ENCODE results near the gene AAK1.
"Not testable (repeated sequence)": the region's sequence is repeated elsewhere in the genome, so short reads cannot be mapped to it uniquely, and the experiment has no call there.

AAK1 gene

DNA sequence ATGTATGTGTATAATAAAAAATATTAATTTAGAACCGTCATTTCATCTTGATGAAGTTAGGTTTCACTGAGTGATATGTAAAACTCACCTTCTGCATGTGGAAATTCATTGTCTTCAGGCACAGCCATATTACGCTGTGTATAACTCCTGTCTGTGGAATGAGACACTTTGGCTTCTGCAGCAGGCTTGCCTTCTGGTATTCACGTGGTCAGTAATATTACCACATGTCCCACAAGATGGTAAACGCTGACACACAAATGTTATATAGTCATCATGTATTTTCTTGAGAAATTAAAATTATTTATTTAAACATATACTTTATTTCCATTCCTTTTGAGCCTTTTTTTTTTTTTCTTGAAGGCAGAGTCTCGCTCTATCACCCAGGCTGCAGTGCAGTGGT lies 25.1 kb upstream of the AAK1 start:
- TF ChIP-seq, protein P1, sequence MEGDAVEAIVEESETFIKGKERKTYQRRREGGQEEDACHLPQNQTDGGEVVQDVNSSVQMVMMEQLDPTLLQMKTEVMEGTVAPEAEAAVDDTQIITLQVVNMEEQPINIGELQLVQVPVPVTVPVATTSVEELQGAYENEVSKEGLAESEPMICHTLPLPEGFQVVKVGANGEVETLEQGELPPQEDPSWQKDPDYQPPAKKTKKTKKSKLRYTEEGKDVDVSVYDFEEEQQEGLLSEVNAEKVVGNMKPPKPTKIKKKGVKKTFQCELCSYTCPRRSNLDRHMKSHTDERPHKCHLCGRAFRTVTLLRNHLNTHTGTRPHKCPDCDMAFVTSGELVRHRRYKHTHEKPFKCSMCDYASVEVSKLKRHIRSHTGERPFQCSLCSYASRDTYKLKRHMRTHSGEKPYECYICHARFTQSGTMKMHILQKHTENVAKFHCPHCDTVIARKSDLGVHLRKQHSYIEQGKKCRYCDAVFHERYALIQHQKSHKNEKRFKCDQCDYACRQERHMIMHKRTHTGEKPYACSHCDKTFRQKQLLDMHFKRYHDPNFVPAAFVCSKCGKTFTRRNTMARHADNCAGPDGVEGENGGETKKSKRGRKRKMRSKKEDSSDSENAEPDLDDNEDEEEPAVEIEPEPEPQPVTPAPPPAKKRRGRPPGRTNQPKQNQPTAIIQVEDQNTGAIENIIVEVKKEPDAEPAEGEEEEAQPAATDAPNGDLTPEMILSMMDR (conservative IDR thresholded peaks at IDR 0.05): no peak
- peak overlapping the region; percentile 71 for H3K27ac ChIP-seq

DNA sequence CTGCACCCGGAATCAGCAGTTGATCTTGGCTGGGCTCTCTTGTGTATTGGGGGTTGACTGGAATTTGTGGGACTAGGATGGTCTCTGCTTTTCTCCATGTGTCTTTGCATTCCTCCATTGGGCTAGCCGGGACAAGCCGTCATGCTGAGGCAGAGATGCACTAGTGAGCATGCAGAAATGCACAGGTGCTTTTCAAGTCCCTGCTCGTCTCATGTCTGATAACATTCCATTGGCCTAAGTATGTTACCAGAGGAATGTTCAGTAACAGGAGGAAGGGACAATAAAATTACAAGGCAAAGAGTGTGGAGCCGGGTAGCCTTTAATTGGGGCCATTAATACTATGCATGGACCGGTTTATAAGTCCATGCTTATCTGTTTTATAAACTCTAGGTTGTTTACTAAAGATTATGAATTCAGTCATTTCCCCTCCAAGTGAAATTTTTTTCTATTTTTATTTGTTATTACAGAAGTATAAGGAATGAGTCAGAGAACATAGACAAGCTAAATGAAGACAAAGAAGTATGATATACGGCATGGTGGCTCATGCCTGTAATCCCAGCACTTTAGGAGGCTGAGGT lies 24.4 kb upstream of the AAK1 start:
- TF ChIP-seq, protein P1 (conservative IDR thresholded peaks at IDR 0.05): no peak
- peak overlapping the region; percentile 71 for H3K27ac ChIP-seq

DNA sequence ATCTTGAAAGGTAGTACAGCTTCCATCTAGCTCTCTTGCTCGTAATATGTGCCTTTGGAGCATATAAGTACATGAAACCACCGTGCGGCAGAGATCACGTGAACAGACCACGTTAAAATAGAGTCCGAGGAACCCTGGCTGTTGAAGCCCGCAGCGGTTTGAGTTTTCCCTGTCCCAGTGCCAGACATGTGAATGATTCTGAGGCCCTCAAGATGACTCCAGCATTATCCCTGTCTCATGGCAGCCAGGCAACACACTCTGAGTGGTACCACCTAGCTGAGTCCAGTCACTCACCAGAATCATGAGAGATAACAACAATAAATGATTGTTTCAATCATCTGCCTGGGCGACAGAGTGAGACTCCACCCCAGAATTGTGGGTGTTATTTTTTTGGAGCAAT lies 21.6 kb upstream of the AAK1 start:
- no peak overlapping the region for H3K27ac ChIP-seq
- TF ChIP-seq, protein P1 (conservative IDR thresholded peaks at IDR 0.05): no peak

DNA sequence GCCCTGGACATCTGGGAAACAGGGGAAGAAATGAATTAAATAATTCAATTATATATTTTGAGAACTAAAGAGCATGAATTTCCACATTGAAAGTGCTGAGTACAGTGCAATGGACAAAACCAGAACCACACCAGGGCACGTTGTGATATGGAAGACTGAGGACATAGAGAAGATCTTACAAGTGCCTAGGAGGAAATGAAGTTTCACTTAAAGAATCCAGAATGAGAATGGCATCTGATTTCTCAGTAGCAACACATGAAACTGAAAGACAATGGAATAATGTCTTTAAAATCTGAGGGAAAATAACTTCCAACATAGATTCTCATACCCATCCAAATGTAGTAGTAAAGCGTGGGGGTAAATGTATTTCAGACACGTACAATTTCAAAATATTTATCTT lies 20.3 kb upstream of the AAK1 start:
- TF ChIP-seq, protein P1 (conservative IDR thresholded peaks at IDR 0.05): no peak
- H3K27ac ChIP-seq: no peak overlapping the region

DNA sequence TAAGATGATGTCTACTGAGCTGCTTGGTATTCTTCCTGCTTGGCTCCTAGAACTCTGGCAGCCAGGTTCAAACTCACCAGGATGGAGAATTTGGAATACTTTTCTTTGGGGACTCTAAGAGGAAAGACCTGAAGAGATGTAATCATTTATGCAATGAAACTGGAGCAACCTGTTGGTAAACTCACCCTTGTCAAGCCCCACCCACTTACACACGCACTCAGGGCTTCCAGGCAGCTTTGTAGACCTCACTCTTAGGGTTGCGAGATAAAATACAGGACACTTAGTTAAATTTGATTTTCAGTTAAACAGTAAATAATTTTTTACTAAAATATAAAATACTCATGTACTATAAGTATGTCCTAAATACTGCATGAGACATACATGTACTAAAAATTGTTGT lies 19.0 kb upstream of the AAK1 start:
- H3K27ac ChIP-seq: not testable (repeated sequence)

DNA sequence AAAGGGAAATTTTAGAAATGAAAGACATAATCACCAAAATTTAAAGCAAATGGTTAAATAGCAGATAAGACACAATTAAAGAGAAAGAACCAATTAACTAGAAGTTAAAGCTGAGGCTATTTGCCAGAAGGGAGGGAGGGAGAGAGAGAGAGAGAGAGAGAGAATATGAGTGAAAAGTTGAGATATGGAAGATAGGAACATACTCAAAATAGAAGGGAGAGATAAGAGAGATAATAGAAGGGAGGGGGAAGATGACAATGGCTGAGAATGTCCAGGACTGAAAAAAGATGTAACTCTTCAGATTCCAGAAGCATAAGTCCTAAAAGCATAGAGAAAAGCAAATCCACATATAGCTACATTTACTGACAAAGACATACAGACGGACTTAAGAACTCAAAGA lies 17.1 kb upstream of the AAK1 start:
- TF ChIP-seq, protein P1 (conservative IDR thresholded peaks at IDR 0.05): no peak
- peak overlapping the region; percentile 23; the same call in 1 of the 2 replicates for H3K27ac ChIP-seq

DNA sequence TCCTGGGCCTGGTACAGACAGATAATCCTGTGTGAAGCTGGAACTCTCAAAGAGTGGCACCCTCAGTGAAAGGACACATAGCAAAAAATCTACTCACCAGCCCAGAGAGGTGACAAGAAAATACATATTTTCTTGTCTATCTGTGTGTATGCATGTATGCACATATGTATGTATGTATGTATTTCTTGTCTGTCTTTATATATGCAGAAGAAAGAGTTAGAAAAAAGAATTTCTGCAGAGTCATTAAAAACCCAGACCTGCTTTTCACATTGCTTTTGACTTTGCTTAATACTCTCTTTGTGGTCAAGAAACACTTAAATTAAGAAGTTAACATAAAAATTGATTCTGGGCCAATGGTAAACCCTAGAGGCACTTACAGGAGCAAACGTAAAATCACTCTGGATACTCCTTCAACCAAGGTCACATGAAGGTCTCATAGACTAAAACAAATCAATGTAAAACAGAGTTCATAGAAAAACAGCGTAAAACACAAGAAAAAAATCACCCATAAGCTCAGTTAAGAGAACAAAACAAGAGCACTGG lies 16.5 kb upstream of the AAK1 start:
- peak overlapping the region; percentile 23; the same call in 1 of the 2 replicates for H3K27ac ChIP-seq
- TF ChIP-seq, protein P1 (conservative IDR thresholded peaks at IDR 0.05): no peak

DNA sequence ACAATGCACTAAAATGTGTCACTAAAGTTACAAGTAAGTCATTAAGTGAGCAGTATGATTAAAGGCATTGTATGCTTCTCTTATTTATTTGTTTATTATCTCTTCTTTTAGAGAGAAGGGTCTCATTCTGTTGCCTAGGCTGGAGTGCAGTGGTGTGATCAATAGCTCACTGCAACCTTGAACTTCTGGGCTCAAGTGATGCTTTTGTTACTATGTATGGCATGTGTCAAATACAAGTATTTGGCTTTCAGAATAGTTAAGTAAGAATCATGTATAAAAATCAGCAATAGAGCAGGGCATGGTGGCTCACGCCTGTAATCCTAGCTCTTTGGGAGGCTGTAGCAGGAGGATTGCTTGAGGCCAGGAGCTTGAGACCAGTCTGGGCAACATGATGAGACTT lies 15.8 kb upstream of the AAK1 start:
- H3K27ac ChIP-seq: peak overlapping the region; percentile 23; the same call in 1 of the 2 replicates
- TF ChIP-seq, protein P1 (conservative IDR thresholded peaks at IDR 0.05): no peak

Data from VCaP (cell line).